Esophagus muscularis mucosa (tissue), 4 donors: ENCODE data around the gene CHCHD3. TPM values are rescaled to one million over a fixed set of nuclear protein-coding genes. Genes with fewer than 3 reads are reported as not detected.

Experiments
- DNase-seq: peaks from one replicate; pipeline ENCODE4 v3.0.0-alpha.2; 2017; ENCODE audit errors: extremely low spot score
- H3K27ac ChIP-seq, 4 donors: fragments of 200-600 bp; sonication (generic); replicated peaks in 1 of 4; 1 replicate in 3 of 4; 2 replicates in 1 of 4; pipeline ENCODE4 v1.5.1; 2016 to 2019; ENCODE audit warnings: mild to moderate bottlenecking in 1 of 4
- H3K27me3 ChIP-seq, 4 donors: fragments of 200-600 bp; sonication (generic); one replicate each; pipeline versions ENCODE4 v1.5.1 to v1.6.0; 2016 to 2019
- H3K36me3 ChIP-seq, 4 donors: fragments of 200-600 bp; sonication (generic); one replicate each; pipeline ENCODE4 v1.5.1; 2016 to 2019
- H3K4me1 ChIP-seq, 4 donors: fragments of 200-600 bp; sonication (generic); one replicate each; pipeline ENCODE4 v1.5.1; 2016 to 2019
- H3K4me3 ChIP-seq, 4 donors: fragments of 200-600 bp; sonication (generic); 1 replicate in 2 of 4; 2 replicates in 2 of 4; pipeline ENCODE4 v1.5.1; 2016 to 2019; ENCODE audit warnings: mild to moderate bottlenecking in 4 of 4, moderate library complexity in 1 of 4
- H3K9me3 ChIP-seq, 4 donors: fragments of 200-600 bp; sonication (generic); 1 replicate in 3 of 4; 2 replicates in 1 of 4; pipeline ENCODE4 v1.5.1; 2016 to 2019
- EP300 ChIP-seq: sonication (generic); formaldehyde crosslinking; IDR thresholded peaks from one replicate; pipeline ENCODE4 v1.6.1; 2017; ENCODE audit warnings: antibody characterized with exemption
- POLR2A ChIP-seq: fragments of 450-650 bp; IDR thresholded peaks from one replicate; pipeline ENCODE4 v1.6.1; 2017; ENCODE audit warnings: antibody characterized with exemption, moderate library complexity, mild to moderate bottlenecking, low read depth
- POLR2AphosphoS5 ChIP-seq, 2 donors: sonication (generic); formaldehyde crosslinking; IDR thresholded peaks; one replicate each; pipeline ENCODE4 v1.6.1; 2017; ENCODE audit warnings: antibody characterized with exemption in 2 of 2
- WGBS: methylation state at CpG from one replicate; pipeline ENCODE4 v1.1.5; 2018; 5-methylcytosine and 5-hydroxymethylcytosine counted together
- intact Hi-C: fragments of 100-400 bp; cut with DNase I; formaldehyde crosslinking; loops from one replicate; pipeline ENCODE4 v1.15.1; 2023
- total RNA-seq, 4 donors: library from RNA; depleted of rRNA; stranded (reverse); fragments of >200 nt; gene quantifications; one replicate each; pipeline versions ENCODE4 v1.1.0 to v1.2.1, GENCODE V29; 2016
- TF ChIP-seq, protein P1 (sequence below), 3 experiments: fragments of 200-600 bp in 2 of 3; fragments of 450-650 bp in 1 of 3; sonication (generic) in 2 of 3; IDR thresholded peaks; one replicate each; pipeline ENCODE4 v1.5.1; 2017 to 2019; ENCODE audit warnings: antibody characterized with exemption in 3 of 3, mild to moderate bottlenecking in 2 of 3, moderate library complexity in 1 of 3

CHCHD3 gene
- total RNA-seq, 4 donors from 2014 or later: 58.6 to 74.3 (median 68.9) TPM

DNA sequence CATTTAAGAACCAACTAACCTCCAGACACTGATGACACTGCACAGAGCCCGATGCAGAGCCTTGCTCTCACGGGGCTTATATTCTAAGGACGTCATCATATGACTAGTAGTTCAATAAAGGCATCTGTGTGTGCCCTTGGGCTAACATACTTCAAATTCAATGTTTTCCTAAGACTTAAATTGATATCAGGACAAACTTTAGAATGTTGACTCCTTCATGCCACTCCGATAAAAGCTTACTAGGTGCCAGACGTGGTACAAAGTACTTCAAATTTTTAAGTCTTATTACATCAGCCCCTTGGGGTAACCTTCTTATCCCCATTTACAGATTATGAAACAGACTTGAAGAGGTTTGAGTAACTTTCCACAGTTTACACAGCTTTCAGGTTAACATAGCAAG, 314.5 kb downstream of the CHCHD3 start:
- no peaks in the 10 kb centered on the region for H3K36me3 ChIP-seq
- peaks cover 0 to 12% (median 6%) of the 10 kb centered on the region in 4 donors for H3K9me3 ChIP-seq
- no peaks in the 10 kb centered on the region for H3K4me1 ChIP-seq
- WGBS: 91% methylated on average over 5 of the region's 5 CpGs
- no peaks in the 10 kb centered on the region for H3K27me3 ChIP-seq
- H3K27ac ChIP-seq: no peak overlapping the region
- no peak for TF ChIP-seq POLR2AphosphoS5 (IDR thresholded peaks at IDR 0.05)
- TF ChIP-seq, protein P1, sequence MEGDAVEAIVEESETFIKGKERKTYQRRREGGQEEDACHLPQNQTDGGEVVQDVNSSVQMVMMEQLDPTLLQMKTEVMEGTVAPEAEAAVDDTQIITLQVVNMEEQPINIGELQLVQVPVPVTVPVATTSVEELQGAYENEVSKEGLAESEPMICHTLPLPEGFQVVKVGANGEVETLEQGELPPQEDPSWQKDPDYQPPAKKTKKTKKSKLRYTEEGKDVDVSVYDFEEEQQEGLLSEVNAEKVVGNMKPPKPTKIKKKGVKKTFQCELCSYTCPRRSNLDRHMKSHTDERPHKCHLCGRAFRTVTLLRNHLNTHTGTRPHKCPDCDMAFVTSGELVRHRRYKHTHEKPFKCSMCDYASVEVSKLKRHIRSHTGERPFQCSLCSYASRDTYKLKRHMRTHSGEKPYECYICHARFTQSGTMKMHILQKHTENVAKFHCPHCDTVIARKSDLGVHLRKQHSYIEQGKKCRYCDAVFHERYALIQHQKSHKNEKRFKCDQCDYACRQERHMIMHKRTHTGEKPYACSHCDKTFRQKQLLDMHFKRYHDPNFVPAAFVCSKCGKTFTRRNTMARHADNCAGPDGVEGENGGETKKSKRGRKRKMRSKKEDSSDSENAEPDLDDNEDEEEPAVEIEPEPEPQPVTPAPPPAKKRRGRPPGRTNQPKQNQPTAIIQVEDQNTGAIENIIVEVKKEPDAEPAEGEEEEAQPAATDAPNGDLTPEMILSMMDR (IDR thresholded peaks at IDR 0.05): no peak
- intact Hi-C loops: no loop called here
- DNase-seq: no peak
- no peak overlapping the region for H3K4me3 ChIP-seq

DNA sequence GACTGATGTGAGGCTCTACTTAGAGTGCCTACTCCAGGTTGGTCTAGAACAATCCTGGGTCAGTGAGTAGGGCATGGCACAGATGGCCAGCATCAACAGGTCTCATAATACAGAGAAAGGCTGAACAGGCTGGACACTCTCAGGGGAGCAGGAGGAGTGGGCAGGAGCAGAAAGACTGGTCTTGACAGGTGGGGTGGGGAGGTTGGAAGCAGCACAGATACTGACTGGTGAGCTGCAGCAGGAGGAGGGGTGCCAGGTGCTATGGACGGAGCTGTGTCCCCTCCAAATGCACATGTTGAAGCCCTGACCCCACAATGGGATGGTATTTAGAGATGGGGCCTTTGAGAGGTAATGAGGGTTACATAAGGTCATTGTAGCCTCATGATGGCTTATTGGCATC, 315.2 kb downstream of the CHCHD3 start:
- Histone ChIP-seq H3K4me3 (no peak overlapping the region), H3K27ac (no peak overlapping the region), H3K9me3 (peaks cover 0 to 12% (median 6%) of the 10 kb centered on the region in 4 donors), H3K4me1 (no peaks in the 10 kb centered on the region), H3K27me3 (no peaks in the 10 kb centered on the region), H3K36me3 (no peaks in the 10 kb centered on the region)
- intact Hi-C loops: no loop called here
- 60% methylated on average over 1 of the region's 1 CpG for WGBS
- no peak for DNase-seq
- TF ChIP-seq EP300 (no peak), POLR2A (no peak), POLR2AphosphoS5 (IDR thresholded peaks at IDR 0.05) (no peak)
- TF ChIP-seq, protein P1 (IDR thresholded peaks at IDR 0.05): no peak

- TF ChIP-seq EP300: no peak
- no peak for DNase-seq
- H3K4me1 ChIP-seq: no peaks in the 10 kb centered on the region
- WGBS: 81% methylated on average over 6 of the region's 11 CpGs
- intact Hi-C loops: no loop called here
- no peak overlapping the region for H3K4me3 ChIP-seq
- no peaks in the 10 kb centered on the region for H3K36me3 ChIP-seq
- no peak overlapping the region for H3K27ac ChIP-seq
- H3K27me3 ChIP-seq: no peaks in the 10 kb centered on the region
- H3K9me3 ChIP-seq: peaks cover 0 to 12% (median 6%) of the 10 kb centered on the region in 4 donors
Observed at GRCh38 chr7:132765861-132766260, 316.0 kb downstream of the CHCHD3 start.

GRCh38 chr7:132764762-132765161, 317.1 kb downstream of the CHCHD3 start:
- Histone ChIP-seq H3K27me3 (no peaks in the 10 kb centered on the region), H3K36me3 (no peaks in the 10 kb centered on the region), H3K9me3 (peaks cover 0 to 11% (median 6%) of the 10 kb centered on the region in 4 donors), H3K27ac (no peak overlapping the region), H3K4me1 (no peaks in the 10 kb centered on the region), H3K4me3 (no peak overlapping the region)
- TF ChIP-seq POLR2AphosphoS5 (IDR thresholded peaks at IDR 0.05): no peak
- no peak for TF ChIP-seq POLR2A
- TF ChIP-seq, protein P1 (IDR thresholded peaks at IDR 0.05): no peak
- TF ChIP-seq EP300: no peak
- no peak for DNase-seq
- intact Hi-C loops: no loop called here
- 88% methylated on average over 5 of the region's 5 CpGs for WGBS

GRCh38 chr7:132760866-132761265, 321.0 kb downstream of the CHCHD3 start:
- WGBS: 66% methylated on average over 7 of the region's 7 CpGs
- no peak overlapping the region for H3K4me3 ChIP-seq
- intact Hi-C loops: no loop called here
- no peak overlapping the region for H3K27ac ChIP-seq
- no peaks in the 10 kb centered on the region for H3K4me1 ChIP-seq
- H3K36me3 ChIP-seq: no peaks in the 10 kb centered on the region
- TF ChIP-seq POLR2AphosphoS5 (IDR thresholded peaks at IDR 0.05) (no peak), POLR2A (no peak), EP300 (no peak)
- TF ChIP-seq, protein P1 (IDR thresholded peaks at IDR 0.05): no peak
- no peak for DNase-seq
- no peaks in the 10 kb centered on the region for H3K9me3 ChIP-seq
- H3K27me3 ChIP-seq: no peaks in the 10 kb centered on the region
